GM12891 (cell line): ENCODE measurements around the gene KCND3.

Experiments
- POLR2A ChIP-seq: IDR thresholded peaks from 2 replicates; pipeline ENCODE4 v1.6.1; 2011; ENCODE audit warnings: low read depth, low read length, control low read depth
- POLR2AphosphoS5 ChIP-seq: IDR thresholded peaks from 2 replicates; pipeline ENCODE4 v1.6.1; 2011; ENCODE audit warnings: low read depth, low read length, control low read depth
- SPI1 ChIP-seq: IDR thresholded peaks from 2 replicates; pipeline ENCODE4 v1.6.1; 2011; ENCODE audit warnings: low read depth, low read length, control low read depth
- TAF1 ChIP-seq: IDR thresholded peaks from 2 replicates; pipeline ENCODE4 v1.6.1; 2011; ENCODE audit warnings: low read depth, low read length, control low read depth

- TF ChIP-seq POLR2A: no peak
- no peak for TF ChIP-seq POLR2AphosphoS5
- no peak for TF ChIP-seq TAF1
- TF ChIP-seq SPI1: no peak
Observed at GRCh38 chr1:111761717-111762116, 227.8 kb downstream of the KCND3 start.
